Muscle of leg (tissue), 11 donors: ENCODE measurements around the gene NETO2. TPM values are rescaled to one million over a fixed set of nuclear protein-coding genes. Genes with fewer than 3 reads are reported as not detected.

Source experiments
- DNase-seq: peaks from one replicate; pipeline ENCODE4 v3.0.0; 2013
- H3K27ac ChIP-seq: one replicate; pipeline ENCODE4 v1.5.1; 2013; ENCODE audit warnings: mild to moderate bottlenecking, low read length, control low read depth
- H3K27me3 ChIP-seq: one replicate; pipeline ENCODE4 v1.6.1; 2013; ENCODE audit warnings: low read length; ENCODE audit not compliant: control insufficient read depth, insufficient read depth
- H3K36me3 ChIP-seq: one replicate; pipeline ENCODE4 v1.6.1; 2013; ENCODE audit warnings: low read length; ENCODE audit not compliant: control insufficient read depth, insufficient read depth
- H3K4me1 ChIP-seq: one replicate; pipeline ENCODE4 v1.6.1; 2013; ENCODE audit warnings: low read length; ENCODE audit not compliant: control insufficient read depth, insufficient read depth
- H3K4me3 ChIP-seq: one replicate; pipeline ENCODE4 v1.5.1; 2013; ENCODE audit warnings: low read length, control low read depth
- H3K9me3 ChIP-seq: replicated peaks from 2 replicates; pipeline ENCODE4 v1.6.1; 2013; ENCODE audit warnings: low read depth, low read length; ENCODE audit not compliant: control insufficient read depth
- WGBS: methylation state at CpG from one replicate; pipeline ENCODE4 v1.1.5; 2013; ENCODE audit warnings: missing lambda C conversion rate; ENCODE audit not compliant: insufficient coverage; 5-methylcytosine and 5-hydroxymethylcytosine counted together
- polyA plus RNA-seq, 8 donors: library from polyadenylated mRNA; unstranded; fragments of 120-200 nt; gene quantifications; one replicate each; pipeline versions ENCODE4 v1.2.1 to v1.2.3, GENCODE V29; 2013; ENCODE audit warnings: inconsistent platforms in 1 of 8, low replicate concordance in 1 of 8; ENCODE audit not compliant: insufficient read length in 8 of 8, insufficient read depth in 1 of 8
- total RNA-seq: library from RNA; stranded (reverse); fragments of 120-200 nt; gene quantifications from one replicate; pipeline ENCODE4 v1.2.4, GENCODE V29; 2013

The NETO2 gene
- total and polyA plus RNA-seq, 9 donors: 8.1 to 23.5 (median 14.7) TPM

- peaks cover 4% of the 10 kb centered on the region for H3K4me1 ChIP-seq
Observed at GRCh38 chr16:47046726-47047523, 96.8 kb downstream of the NETO2 start.

GRCh38 chr16:47045459-47045858, 98.3 kb downstream of the NETO2 start:
- 40% methylated on average over 2 of the region's 3 CpGs for WGBS
- H3K27ac ChIP-seq: no peak overlapping the region
- DNase-seq: no peak

More at GRCh38 chr16:47046726-47047523, 96.8 kb downstream of the NETO2 start:
- H3K36me3 ChIP-seq: no peaks in the 10 kb centered on the region
- H3K9me3 ChIP-seq: no peaks in the 10 kb centered on the region
- no peaks in the 10 kb centered on the region for H3K27me3 ChIP-seq
- H3K4me3 ChIP-seq: no peak overlapping the region
- DNase-seq: no peak
- H3K27ac ChIP-seq: no peak overlapping the region
- 65% methylated on average over 5 of the region's 8 CpGs for WGBS

GRCh38 chr16:47045023-47045422, 98.7 kb downstream of the NETO2 start:
- H3K4me3 ChIP-seq: no peak overlapping the region
- WGBS: 40% methylated on average over 1 of the region's 8 CpGs
- no peaks in the 10 kb centered on the region for H3K27me3 ChIP-seq
- H3K27ac ChIP-seq: no peak overlapping the region
- DNase-seq: no peak
- no peaks in the 10 kb centered on the region for H3K36me3 ChIP-seq
- peaks cover 4% of the 10 kb centered on the region for H3K4me1 ChIP-seq
- H3K9me3 ChIP-seq: no peaks in the 10 kb centered on the region

More at GRCh38 chr16:47045459-47045858, 98.3 kb downstream of the NETO2 start:
- Histone ChIP-seq H3K4me3 (no peak overlapping the region), H3K9me3 (no peaks in the 10 kb centered on the region), H3K27me3 (no peaks in the 10 kb centered on the region), H3K4me1 (peaks cover 4% of the 10 kb centered on the region), H3K36me3 (no peaks in the 10 kb centered on the region)

GRCh38 chr16:47043970-47044684, 99.6 kb downstream of the NETO2 start:
- Histone ChIP-seq H3K27ac (no peak overlapping the region), H3K9me3 (no peaks in the 10 kb centered on the region), H3K4me3 (no peak overlapping the region), H3K27me3 (no peaks in the 10 kb centered on the region), H3K36me3 (no peaks in the 10 kb centered on the region), H3K4me1 (peaks cover 4% of the 10 kb centered on the region)
- 87% methylated on average over 3 of the region's 8 CpGs for WGBS
- DNase-seq: no peak

GRCh38 chr16:47043200-47043599, 100.5 kb downstream of the NETO2 start:
- Histone ChIP-seq H3K4me3 (no peak overlapping the region), H3K9me3 (no peaks in the 10 kb centered on the region), H3K4me1 (peaks cover 6% of the 10 kb centered on the region), H3K27me3 (peaks cover 1% of the 10 kb centered on the region), H3K36me3 (no peaks in the 10 kb centered on the region), H3K27ac (no peak overlapping the region)
- DNase-seq: peak; percentile 46
- WGBS: 81% methylated on average over 4 of the region's 8 CpGs

- H3K4me1 ChIP-seq: peaks cover 8% of the 10 kb centered on the region
- no peaks in the 10 kb centered on the region for H3K36me3 ChIP-seq
- H3K4me3 ChIP-seq: peak overlapping the region; percentile 49
- no peak overlapping the region for H3K27ac ChIP-seq
- WGBS: 6% methylated on average over 53 of the region's 67 CpGs
- peaks cover 8% of the 10 kb centered on the region for H3K27me3 ChIP-seq
- DNase-seq: peak; percentile 87
- no peaks in the 10 kb centered on the region for H3K9me3 ChIP-seq
Observed at GRCh38 chr16:47037746-47038458, 105.8 kb downstream of the NETO2 start.

- H3K36me3 ChIP-seq: no peaks in the 10 kb centered on the region
- H3K4me1 ChIP-seq: peaks cover 8% of the 10 kb centered on the region
- no peaks in the 10 kb centered on the region for H3K9me3 ChIP-seq
- peaks cover 8% of the 10 kb centered on the region for H3K27me3 ChIP-seq
- DNase-seq: no peak
- WGBS: under 1% methylated on average over 22 of the region's 24 CpGs
- peak overlapping the region; percentile 49 for H3K4me3 ChIP-seq
- no peak overlapping the region for H3K27ac ChIP-seq
Observed at GRCh38 chr16:47037396-47037745, 106.4 kb downstream of the NETO2 start.

- H3K36me3 ChIP-seq: no peaks in the 10 kb centered on the region
- no peak for DNase-seq
- H3K9me3 ChIP-seq: no peaks in the 10 kb centered on the region
- H3K27ac ChIP-seq: no peak overlapping the region
- H3K4me1 ChIP-seq: peaks cover 8% of the 10 kb centered on the region
- no peak overlapping the region for H3K4me3 ChIP-seq
- 82% methylated on average over 1 of the region's 5 CpGs for WGBS
- peaks cover 8% of the 10 kb centered on the region for H3K27me3 ChIP-seq
Observed at GRCh38 chr16:47036201-47036600, 107.5 kb downstream of the NETO2 start.

GRCh38 chr16:47035436-47035835, 108.3 kb downstream of the NETO2 start:
- no peak overlapping the region for H3K4me3 ChIP-seq
- H3K36me3 ChIP-seq: no peaks in the 10 kb centered on the region
- no peak for DNase-seq
- WGBS: 82% methylated on average over 2 of the region's 8 CpGs
- peaks cover 8% of the 10 kb centered on the region for H3K27me3 ChIP-seq
- H3K4me1 ChIP-seq: peaks cover 8% of the 10 kb centered on the region
- no peaks in the 10 kb centered on the region for H3K9me3 ChIP-seq
- no peak overlapping the region for H3K27ac ChIP-seq

- DNase-seq: no peak
- H3K4me3 ChIP-seq: no peak overlapping the region
- no peak overlapping the region for H3K27ac ChIP-seq
- no peaks in the 10 kb centered on the region for H3K9me3 ChIP-seq
- H3K27me3 ChIP-seq: peaks cover 8% of the 10 kb centered on the region
- H3K4me1 ChIP-seq: peaks cover 8% of the 10 kb centered on the region
- H3K36me3 ChIP-seq: no peaks in the 10 kb centered on the region
- no CpG with 5 or more reads among the region's 2 CpGs for WGBS
Observed at GRCh38 chr16:47034455-47034854, 109.3 kb downstream of the NETO2 start.
